Ureter (tissue), 1 donor: ENCODE data around the gene NDP. TPM values are rescaled to one million over a fixed set of nuclear protein-coding genes. Genes with fewer than 3 reads are reported as not detected.

Experiments used
- total RNA-seq: library from RNA; stranded (reverse); gene quantifications from one replicate; pipeline ENCODE4 v1.2.4, GENCODE V29; 2023
- donor health status: DM: yes; HTN: yes; CAD: no.

Gene NDP
- total RNA-seq, 1 donor from 2014 or later, result 0.78 TPM

Other genes starting within 250 kb of the NDP start
- 28.2 TPM for gene MAOB, start 90.9 kb downstream of the NDP start, total RNA-seq